ENCODE data around the gene FADS3.

The FADS3 gene

GRCh38 chr11:61891331-61892084 lies at the start of gene FADS3:
Gene FADS3, minus strand, starts transcription at chr11:61891545. Its CDS starts 164 bp downstream, at chr11:61891381.
- DNase-seq (ENCODE audit: low read depth) = peak; percentile 30

GRCh38 chr11:61940466-61940865 lies 49.1 kb upstream of the FADS3 start:
- no peak for DNase-seq (ENCODE audit: low read depth)

GRCh38 chr11:61935861-61936260 lies 44.5 kb upstream of the FADS3 start:
- no peak for DNase-seq (ENCODE audit: low read depth)

GRCh38 chr11:61930933-61931332 lies 39.6 kb upstream of the FADS3 start:
- DNase-seq (ENCODE audit: low read depth) = no peak

GRCh38 chr11:61928606-61929005 lies 37.3 kb upstream of the FADS3 start:
- no peak for DNase-seq (ENCODE audit: low read depth)

- no peak for DNase-seq (ENCODE audit: low read depth)
Observed at GRCh38 chr11:61927501-61927900, 36.2 kb upstream of the FADS3 start.

- DNase-seq (ENCODE audit: low read depth) = no peak
Observed at GRCh38 chr11:61926235-61926634, 34.9 kb upstream of the FADS3 start.

- DNase-seq (ENCODE audit: low read depth) = no peak
Observed at GRCh38 chr11:61925736-61926135, 34.4 kb upstream of the FADS3 start.

- DNase-seq (ENCODE audit: low read depth) = no peak
Observed at GRCh38 chr11:61924064-61924455, 32.7 kb upstream of the FADS3 start.

GRCh38 chr11:61923166-61924063 lies 32.1 kb upstream of the FADS3 start:
- DNase-seq (ENCODE audit: low read depth) = no peak

- no peak for DNase-seq (ENCODE audit: low read depth)
Observed at GRCh38 chr11:61922539-61922938, 31.2 kb upstream of the FADS3 start.

GRCh38 chr11:61921446-61921845 lies 30.1 kb upstream of the FADS3 start:
- DNase-seq (ENCODE audit: low read depth) = no peak

- no peak for DNase-seq (ENCODE audit: low read depth)
Observed at GRCh38 chr11:61919705-61920631, 28.6 kb upstream of the FADS3 start.

- no peak for DNase-seq (ENCODE audit: low read depth)
Observed at GRCh38 chr11:61918938-61919704, 27.8 kb upstream of the FADS3 start.

GRCh38 chr11:61918251-61918937 lies 27.0 kb upstream of the FADS3 start:
- DNase-seq (ENCODE audit: low read depth) = no peak

- DNase-seq (ENCODE audit: low read depth) = no peak
Observed at GRCh38 chr11:61917334-61918109, 26.2 kb upstream of the FADS3 start, which contains the start of gene RAB3IL1. Gene RAB3IL1, minus strand, starts transcription at chr11:61917566. Its CDS starts 199 bp downstream, at chr11:61917367.

- DNase-seq (ENCODE audit: low read depth) = no peak
Observed at GRCh38 chr11:61916737-61917333, 25.5 kb upstream of the FADS3 start.

- DNase-seq (ENCODE audit: low read depth) = no peak
Observed at GRCh38 chr11:61914471-61915171, 23.3 kb upstream of the FADS3 start.

All from activated T-cell treated with anti-CD3 and anti-CD28 coated beads for 1 hour (primary cell).